ENCODE measurements around the gene TNS4. TPM values are rescaled to one million over a fixed set of nuclear protein-coding genes. Genes with fewer than 3 reads are reported as not detected.
A peak's percentile ranks its signal among the peaks of the same experiment; 100 is the strongest.

TNS4 gene
- total and polyA plus RNA-seq, 9 of the 15 experiments (the other 6 are each of a cell fraction or from before 2014, with no cell fraction given): 0.04 to 0.73 (median 0.24) TPM; not detected in 1

GRCh38 chr17:40443196-40443987 lies 58.0 kb downstream of the TNS4 start, which contains the start of gene IGFBP4 (continued):
- TF ChIP-seq CHD7 (IDR thresholded peaks at IDR 0.05; ENCODE audit: low read depth, low read length) (no peak), MGA (IDR thresholded peaks at IDR 0.05) (peak; percentile 75), ZBTB1 (CRISPR knock-in tag; IDR thresholded peaks at IDR 0.05; ENCODE audit: borderline replicate concordance, low read depth) (no peak)

Data from K562 (cell line).